NCI-H460 (cell line): ENCODE measurements around the gene SMC4. TPM values are rescaled to one million over a fixed set of nuclear protein-coding genes. Genes with fewer than 3 reads are reported as not detected.

Source experiments
- DNase-seq: peaks from one replicate; pipeline ENCODE4 v3.0.0-alpha.2; 2016; ENCODE audit warnings: low read depth; ENCODE audit errors: extremely low read depth
- total RNA-seq: library from RNA; depleted of rRNA; stranded (reverse); fragments of >200 nt; shearing (Covaris generic); gene quantifications from 2 replicates; pipeline ENCODE4 v1.2.3, GENCODE V29; 2014

The SMC4 gene
- total RNA-seq, 1 experiment from 2014 or later = 109 TPM

DNA sequence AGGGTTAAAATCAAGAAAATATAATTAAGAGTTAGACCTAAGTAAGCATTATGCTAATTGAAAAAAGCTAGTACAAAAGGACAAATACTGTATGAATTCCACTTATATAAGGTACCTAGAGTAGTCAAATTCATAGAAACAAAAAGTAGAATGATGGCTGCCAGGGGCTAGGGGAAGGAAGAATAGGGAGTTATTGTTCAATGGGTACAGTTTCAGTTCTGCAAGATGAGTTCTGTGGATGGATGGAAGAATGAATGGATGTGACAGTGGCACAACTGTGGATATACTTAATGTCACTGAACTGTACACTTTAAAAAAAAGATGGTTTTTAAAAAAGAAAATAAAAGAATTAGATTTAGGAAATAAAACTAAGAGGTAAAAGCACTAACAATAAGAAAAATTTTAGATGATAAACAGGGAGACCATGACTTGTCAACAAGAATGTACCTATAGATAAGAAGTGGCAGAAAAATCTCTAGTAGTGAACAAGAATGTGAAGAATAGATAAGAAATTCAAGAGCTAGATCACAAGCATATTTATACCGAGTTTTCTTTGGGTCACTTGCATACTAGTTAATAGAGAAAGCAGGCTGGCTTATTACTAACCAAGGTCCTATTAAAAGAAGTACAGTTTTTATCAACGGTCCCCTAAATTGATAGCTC is 6.0 kb upstream of the SMC4 start:
- DNase-seq = no peak

DNA sequence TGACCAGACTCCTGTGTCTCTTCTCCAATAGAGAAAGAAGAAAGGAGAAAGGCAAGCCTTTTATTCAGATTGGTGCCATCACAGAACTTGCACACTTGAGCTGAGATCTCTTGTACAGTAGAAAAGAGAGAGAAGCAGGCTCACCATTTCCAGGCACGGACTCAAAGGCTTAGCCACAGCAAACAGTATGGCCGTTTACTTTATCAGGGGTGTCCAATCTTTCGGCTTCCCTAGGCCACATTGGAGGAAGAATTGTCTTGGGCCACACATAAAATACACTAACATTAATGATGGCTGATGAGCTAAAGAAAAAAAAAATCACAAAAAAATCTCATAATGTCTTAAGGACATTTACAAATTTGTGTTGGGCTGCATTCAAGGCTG is 5.4 kb upstream of the SMC4 start:
- no peak for DNase-seq

- no peak for DNase-seq
Observed at GRCh38 chr3:160395297-160395696, 4.2 kb upstream of the SMC4 start.

GRCh38 chr3:160398820-160399124 is 678 bp upstream of the SMC4 start:
- DNase-seq = no peak

DNA sequence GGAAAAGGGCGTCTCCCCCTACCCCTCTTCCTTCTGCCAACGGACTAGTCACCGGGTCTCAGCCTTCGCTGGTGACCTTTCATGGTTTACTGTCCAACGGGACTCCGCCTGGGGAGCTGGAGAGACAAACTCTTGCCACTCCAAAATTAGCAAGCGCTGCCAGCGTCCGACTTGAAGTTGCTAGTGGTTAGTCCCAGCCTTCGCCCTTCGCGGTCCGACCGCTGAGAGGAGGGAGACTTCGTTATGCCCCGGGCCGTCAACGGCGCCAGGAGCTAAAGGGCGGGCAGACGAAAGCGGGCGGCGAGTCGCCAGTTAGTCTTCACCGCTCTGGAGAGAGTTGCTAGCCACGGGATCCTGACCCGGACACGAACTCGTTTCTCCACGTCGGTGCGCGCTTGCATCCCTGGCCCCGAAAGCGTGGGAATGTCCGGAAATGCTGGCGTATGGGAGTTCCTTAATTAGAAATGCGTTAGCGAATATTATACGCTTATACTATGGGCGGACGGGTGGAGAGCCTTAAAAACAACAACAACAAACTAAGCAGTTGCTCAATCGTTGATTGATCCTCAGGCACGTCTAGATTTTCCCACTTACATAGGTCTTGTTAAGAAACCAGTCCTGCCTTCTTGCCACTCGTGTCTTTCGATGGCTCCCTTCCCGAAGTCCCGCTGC is 716 bp downstream of the SMC4 start:
- DNase-seq = no peak

GRCh38 chr3:160400702-160401150 is 1.3 kb downstream of the SMC4 start:
- no peak for DNase-seq

DNA sequence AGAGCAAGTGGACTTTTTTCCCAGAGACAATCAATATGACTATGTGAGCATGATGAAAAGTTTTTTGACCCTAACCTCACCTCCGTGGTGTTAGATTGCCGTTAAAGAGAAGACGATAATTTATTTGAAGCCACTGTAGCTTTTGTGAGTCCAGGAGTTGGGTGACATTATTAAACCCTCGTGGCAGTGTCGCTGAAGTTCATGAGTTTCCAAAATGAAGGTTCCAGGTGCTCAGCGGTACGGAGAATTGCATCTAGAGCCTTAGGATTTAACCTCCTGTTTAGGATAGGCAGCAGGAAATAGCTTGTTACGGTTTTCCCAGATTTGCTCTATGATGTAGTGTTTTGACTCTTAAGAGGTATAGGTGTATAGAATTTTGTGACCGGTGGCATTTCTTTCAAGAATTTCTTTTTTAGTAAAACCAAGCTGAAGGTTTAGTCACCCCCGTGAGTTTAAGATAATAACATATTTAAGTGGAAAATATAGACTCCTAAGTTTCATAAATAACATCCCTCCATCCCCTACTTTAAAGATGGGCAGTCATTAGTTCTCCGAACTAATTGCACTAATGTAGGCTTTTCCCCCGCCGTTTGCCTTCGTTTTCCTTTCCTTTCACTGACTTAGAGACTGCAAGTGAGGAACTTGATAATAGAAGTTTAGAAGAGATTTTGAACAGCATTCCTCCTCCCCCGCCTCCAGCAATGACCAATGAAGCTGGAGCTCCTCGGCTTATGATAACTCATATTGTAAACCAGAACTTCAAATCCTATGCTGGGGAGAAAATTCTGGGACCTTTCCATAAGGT is 2.0 kb downstream of the SMC4 start:
- DNase-seq = no peak

GRCh38 chr3:160402221-160403027 is 3.0 kb downstream of the SMC4 start:
- DNase-seq = no peak

DNA sequence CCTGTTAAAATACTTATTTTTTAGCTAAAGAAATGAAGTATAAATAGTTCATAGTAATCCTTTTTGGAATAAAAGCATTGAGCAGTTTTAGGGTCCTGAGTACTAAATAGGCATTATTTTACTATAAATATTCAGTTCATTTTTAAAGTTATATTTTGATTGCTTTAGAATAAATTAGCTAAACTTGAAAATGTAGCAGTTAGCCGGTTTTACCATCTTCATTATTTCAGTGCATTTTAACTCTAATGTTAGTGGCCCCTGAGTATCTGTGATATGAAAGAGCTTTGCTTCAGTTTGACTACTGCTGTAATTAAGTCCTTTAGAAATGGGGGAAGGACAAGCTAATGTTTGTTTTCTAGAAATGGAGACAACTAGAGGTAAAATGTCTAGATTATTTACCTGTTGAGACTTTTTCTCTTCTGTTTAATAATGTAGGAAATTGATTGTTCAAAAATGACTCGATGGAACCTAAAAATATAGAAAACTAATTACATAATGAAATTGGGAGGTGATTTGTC is 3.6 kb downstream of the SMC4 start:
- DNase-seq = no peak

GRCh38 chr3:160403796-160404470 is 4.5 kb downstream of the SMC4 start:
- no peak for DNase-seq

DNA sequence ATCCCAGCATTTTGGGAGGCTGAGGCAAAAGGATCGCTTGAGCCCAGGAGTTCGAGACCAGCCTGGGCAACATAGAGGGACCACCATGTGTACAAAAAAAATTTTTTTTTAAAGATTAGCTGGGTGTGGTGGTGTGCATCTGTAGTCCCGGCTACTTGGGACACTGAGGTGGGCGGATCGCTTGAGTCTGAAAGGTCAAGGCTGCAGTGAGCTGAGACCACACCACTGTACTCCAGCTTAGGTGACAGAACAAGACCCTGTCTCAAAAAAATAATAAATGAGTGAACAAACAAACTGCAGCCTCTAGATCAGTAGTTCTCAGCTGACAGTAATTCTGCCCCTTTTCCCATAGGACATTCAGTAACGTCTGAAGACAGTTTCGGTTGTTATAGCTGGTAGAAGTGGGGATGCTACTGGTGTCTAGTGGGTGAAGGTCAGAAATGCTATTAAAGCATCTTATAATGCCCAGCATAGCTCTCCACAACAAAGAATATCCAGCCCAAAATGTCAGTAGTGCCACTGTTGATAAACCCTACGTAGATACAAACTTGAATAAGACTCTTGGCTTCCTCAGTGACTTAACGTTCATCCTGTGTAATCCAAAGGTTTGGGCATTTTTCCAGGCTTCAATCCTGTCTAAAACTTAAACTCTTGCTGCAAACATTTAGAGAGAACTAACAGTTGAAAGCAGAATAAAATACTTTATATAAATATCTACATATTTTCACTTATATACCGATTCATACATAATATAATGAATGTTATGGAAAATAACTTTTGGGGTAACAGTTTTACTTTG is 10.6 kb downstream of the SMC4 start:
- no peak for DNase-seq

DNA sequence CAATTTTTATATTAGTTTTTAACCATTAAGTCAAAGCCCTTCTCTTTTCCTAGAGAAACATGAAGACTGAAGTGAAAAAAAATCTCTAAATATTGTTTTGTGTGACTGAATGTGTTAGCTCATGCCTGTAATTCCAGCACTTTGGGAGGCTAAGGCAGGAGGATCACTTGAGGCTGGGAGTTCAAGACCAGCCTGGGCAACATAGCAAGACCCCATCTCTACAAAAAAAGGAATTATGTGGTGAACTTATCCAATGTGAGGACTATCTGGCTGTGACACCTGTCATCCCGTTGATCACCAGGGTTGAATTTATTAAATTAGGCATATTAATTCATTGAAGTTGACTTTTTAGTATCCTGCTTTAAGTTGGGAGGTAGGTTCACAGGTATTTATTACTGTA is 13.0 kb downstream of the SMC4 start:
- no peak for DNase-seq

- peak; percentile 67 for DNase-seq
Observed at GRCh38 chr3:160413613-160414248, 14.3 kb downstream of the SMC4 start.

- DNase-seq = no peak
Observed at GRCh38 chr3:160417311-160417710, 17.9 kb downstream of the SMC4 start.

DNA sequence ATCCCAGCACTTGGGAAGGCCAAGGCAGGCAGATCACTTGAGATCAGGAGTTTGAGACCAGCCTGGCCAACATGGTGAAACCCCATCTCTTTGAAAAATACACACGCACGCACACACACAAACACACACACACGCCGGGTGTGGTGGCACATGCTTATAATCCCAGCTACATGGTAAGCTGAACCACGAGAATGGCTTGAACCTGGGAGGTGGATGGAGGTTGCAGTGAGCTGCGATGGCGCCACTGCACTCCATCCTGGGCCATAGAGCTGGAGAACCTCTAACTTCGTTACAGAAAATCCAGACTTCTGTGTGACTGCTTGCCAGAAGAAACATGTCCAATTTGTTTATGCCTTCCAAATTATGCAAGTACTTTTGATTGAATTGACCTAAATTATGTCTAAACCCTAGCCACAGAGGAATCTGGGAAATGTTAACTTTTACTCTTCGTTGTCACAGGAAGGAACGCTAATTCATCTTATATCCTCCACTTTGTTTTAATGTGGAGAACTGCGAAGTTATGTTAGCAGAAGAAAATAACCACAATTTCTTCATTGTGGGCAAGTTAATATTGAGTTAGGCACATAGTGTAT is 28.5 kb downstream of the SMC4 start:
- DNase-seq = no peak

DNA sequence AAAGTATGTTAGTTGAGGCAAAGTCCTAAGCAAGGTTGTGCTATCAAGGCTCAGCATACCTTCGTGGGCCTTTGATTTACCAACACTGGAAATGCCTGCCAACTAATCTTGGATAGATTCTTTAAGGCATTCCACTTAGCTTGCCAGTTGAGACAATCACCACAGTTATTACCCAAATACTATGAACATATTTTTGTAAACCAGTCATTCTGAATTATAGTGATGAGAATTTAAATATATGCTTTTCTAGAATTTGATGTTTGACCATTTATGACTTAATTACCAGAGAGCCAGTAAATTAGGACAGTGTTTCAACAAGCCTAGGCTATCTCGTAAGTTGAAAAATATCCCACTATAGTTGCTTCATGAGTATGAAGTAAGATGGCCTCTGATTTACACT is 34.6 kb downstream of the SMC4 start:
- no peak for DNase-seq

GRCh38 chr3:160435095-160435494 is 35.6 kb downstream of the SMC4 start:
- no peak for DNase-seq

DNA sequence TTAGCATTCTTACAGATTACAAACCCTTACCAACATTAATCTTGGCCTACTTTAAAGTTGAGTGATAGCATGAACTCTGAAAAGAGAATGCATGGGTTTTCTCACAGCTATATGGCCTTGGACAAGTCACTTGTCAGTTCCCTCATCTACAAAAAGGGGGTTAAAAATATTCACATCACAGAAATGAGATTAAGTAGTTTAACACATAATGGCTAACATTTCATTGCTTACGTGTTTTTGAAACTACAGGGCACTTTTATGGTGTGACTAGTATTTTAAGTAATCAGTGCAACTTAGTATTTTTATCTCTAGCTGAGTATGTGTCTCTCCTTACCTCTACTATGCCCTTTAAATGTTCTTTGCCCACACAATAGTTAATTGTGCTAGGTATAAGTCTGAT is 36.3 kb downstream of the SMC4 start:
- DNase-seq = no peak

- DNase-seq = no peak
Observed at GRCh38 chr3:160437083-160437455, 37.6 kb downstream of the SMC4 start.
